AG09319 (cell line): ENCODE data around the gene ZNF735.
"Not testable (repeated sequence)": the region's sequence is repeated elsewhere in the genome, so short reads cannot be mapped to it uniquely, and the experiment has no call there.

Source experiments
- DNase-seq: peaks from one replicate; pipeline ENCODE4 v3.0.0-alpha.2; 2010; ENCODE audit warnings: low read depth; ENCODE audit errors: extremely low read depth
- TF ChIP-seq, protein P1 (sequence below): IDR thresholded peaks from 2 replicates; pipeline ENCODE4 v1.5.1; 2011; ENCODE audit warnings: low read depth, mild to moderate bottlenecking, inconsistent platforms, low read length, moderate library complexity

ZNF735 gene

DNA sequence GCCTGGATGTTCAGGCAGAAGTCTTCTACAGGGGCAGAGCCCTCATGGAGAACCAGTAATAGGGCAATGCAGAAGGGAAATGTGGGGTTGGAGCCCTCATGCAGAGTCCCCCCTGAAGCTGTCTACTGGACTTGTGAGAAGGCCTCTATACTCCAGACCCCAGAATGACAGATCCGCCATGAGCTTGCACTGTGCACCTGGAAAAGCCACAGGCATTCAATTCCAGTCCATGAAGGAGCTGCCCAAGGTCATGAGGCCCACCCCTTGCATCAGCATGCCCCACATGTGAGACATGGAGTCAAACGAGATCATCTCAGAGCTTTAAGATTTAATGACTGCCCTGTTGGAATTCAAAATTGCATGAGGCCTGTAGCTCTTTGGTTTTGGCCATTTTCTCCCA lies 16.4 kb downstream of the ZNF735 start:
- TF ChIP-seq, protein P1, sequence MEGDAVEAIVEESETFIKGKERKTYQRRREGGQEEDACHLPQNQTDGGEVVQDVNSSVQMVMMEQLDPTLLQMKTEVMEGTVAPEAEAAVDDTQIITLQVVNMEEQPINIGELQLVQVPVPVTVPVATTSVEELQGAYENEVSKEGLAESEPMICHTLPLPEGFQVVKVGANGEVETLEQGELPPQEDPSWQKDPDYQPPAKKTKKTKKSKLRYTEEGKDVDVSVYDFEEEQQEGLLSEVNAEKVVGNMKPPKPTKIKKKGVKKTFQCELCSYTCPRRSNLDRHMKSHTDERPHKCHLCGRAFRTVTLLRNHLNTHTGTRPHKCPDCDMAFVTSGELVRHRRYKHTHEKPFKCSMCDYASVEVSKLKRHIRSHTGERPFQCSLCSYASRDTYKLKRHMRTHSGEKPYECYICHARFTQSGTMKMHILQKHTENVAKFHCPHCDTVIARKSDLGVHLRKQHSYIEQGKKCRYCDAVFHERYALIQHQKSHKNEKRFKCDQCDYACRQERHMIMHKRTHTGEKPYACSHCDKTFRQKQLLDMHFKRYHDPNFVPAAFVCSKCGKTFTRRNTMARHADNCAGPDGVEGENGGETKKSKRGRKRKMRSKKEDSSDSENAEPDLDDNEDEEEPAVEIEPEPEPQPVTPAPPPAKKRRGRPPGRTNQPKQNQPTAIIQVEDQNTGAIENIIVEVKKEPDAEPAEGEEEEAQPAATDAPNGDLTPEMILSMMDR = no peak
- no peak for DNase-seq

DNA sequence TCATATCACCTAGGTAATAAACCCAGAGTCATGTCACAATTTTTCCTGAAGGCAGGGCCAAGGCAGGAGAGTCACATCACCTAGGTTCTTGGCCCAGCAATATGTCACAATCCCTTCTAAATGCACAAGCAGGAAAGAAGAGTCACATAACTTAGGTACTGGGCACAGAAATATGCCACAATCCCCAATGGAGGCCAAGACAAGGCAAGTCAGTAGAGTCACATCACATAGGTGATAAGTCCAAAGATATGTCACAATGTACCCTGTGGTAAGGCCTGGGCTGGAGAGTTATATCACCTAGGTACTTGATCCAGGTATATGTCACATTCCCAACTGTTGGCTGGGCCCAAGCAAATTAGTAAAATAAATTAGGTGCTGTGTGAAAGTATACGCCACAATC lies 21.2 kb downstream of the ZNF735 start, which contains the start of gene ZNF679:
Gene ZNF679 (plus strand): TSS at position 301 of the 400 bp plus-strand sequence. CDS start 20,644 bp downstream, outside the sequence.
- DNase-seq = not testable (repeated sequence)

DNA sequence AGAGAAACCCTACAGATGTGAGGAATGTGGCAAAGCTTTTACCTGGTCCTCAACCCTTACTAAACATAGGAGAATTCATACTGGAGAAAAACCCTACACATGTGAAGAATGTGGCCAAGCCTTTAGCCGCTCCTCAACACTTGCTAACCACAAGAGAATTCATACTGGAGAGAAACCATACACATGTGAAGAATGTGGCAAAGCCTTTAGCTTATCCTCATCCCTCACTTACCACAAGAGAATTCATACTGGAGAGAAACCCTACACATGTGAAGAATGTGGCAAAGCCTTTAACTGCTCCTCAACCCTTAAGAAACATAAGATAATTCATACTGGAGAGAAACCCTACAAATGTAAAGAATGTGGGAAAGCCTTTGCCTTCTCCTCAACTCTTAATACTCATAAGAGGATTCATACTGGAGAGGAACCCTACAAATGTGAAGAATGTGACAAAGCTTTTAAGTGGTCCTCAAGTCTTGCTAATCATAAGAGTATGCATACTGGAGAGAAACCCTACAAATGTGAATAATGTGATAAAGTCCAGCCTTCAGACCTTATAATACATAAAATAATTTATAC lies 59.4 kb downstream of the ZNF735 start:
- DNase-seq = no peak
- TF ChIP-seq, protein P1 = no peak
